Upper lobe of left lung (tissue), 6 donors: Measurements from ENCODE around the gene TSPAN17. TPM values are rescaled to one million over a fixed set of nuclear protein-coding genes. Genes with fewer than 3 reads are reported as not detected.

Source experiments
- ATAC-seq, 2 donors: fragments of 200-7000 bp; cut with Tn5 transposase; one replicate each; pipeline ENCODE4 v1.9.1; 2022; ENCODE audit warnings: mild to moderate bottlenecking in 2 of 2, moderate library complexity in 2 of 2; ENCODE audit not compliant: low FRiP score in 2 of 2
- DNase-seq, 2 donors: peaks; one replicate each; pipeline ENCODE4 v3.0.0-alpha.2; 2019 to 2020
- H3K27ac ChIP-seq, 4 donors: fragments of 200-600 bp; sonication (generic); one replicate each; pipeline ENCODE4 v1.5.1; 2016 to 2019
- H3K27me3 ChIP-seq, 4 donors: fragments of 200-600 bp; sonication (generic); one replicate each; pipeline ENCODE4 v1.5.1; 2017 to 2019
- H3K36me3 ChIP-seq, 4 donors: fragments of 200-600 bp; sonication (generic); one replicate each; pipeline ENCODE4 v1.5.1; 2016 to 2019
- H3K4me1 ChIP-seq, 4 donors: fragments of 200-600 bp; sonication (generic); one replicate each; pipeline ENCODE4 v1.5.1; 2018 to 2019
- H3K4me3 ChIP-seq, 4 donors: fragments of 200-600 bp; sonication (generic); one replicate each; pipeline ENCODE4 v1.5.1; 2017 to 2019; ENCODE audit warnings: mild to moderate bottlenecking in 2 of 4, moderate library complexity in 1 of 4
- H3K9me3 ChIP-seq, 4 donors: fragments of 200-600 bp; sonication (generic); one replicate each; pipeline ENCODE4 v1.5.1; 2018 to 2019
- CTCF ChIP-seq, 6 experiments: fragments of 450-650 bp in 4 of 6; fragments of 200-600 bp in 2 of 6; sonication (generic) in 2 of 6; IDR thresholded peaks; one replicate each; pipeline ENCODE4 v1.5.1; 2016 to 2019; ENCODE audit warnings: antibody characterized with exemption in 6 of 6
- EP300 ChIP-seq, 4 donors: sonication (generic); formaldehyde crosslinking; IDR thresholded peaks; one replicate each; pipeline ENCODE4 v1.5.1; 2017; ENCODE audit warnings: antibody characterized with exemption in 4 of 4, control low read depth in 2 of 4
- POLR2A ChIP-seq, 4 donors: fragments of 450-650 bp; IDR thresholded peaks; one replicate each; pipeline ENCODE4 v1.5.1; 2016 to 2017; ENCODE audit warnings: antibody characterized with exemption in 4 of 4, mild to moderate bottlenecking in 2 of 4
- POLR2AphosphoS5 ChIP-seq, 2 donors: sonication (generic); formaldehyde crosslinking; IDR thresholded peaks; one replicate each; pipeline ENCODE4 v1.5.1; 2017; ENCODE audit warnings: antibody characterized with exemption in 2 of 2
- WGBS, 2 donors: methylation state at CpG; one replicate each; pipeline ENCODE4 v1.1.5; 2017 to 2018; 5-methylcytosine and 5-hydroxymethylcytosine counted together
- total RNA-seq, 6 donors: library from RNA; depleted of rRNA in 4 of 6; stranded (reverse); fragments of >200 nt in 4 of 6; gene quantifications; one replicate each; pipeline versions ENCODE4 v1.1.0 to v1.2.1, GENCODE V29; 2016 to 2021
- donor health status: DM: no; HTN: no; CAD: no; lungs with moderate emphysema.
- donor health status: DM: no; HTN: yes; CAD: no; lungs with severe emphysema.

TSPAN17 gene
- total RNA-seq, 6 donors from 2014 or later = 20.1 to 36.8 (median 25.6) TPM

- H3K36me3 ChIP-seq = no peaks in the 10 kb centered on the region
- no peak overlapping the region for H3K27ac ChIP-seq
- no peak overlapping the region for H3K4me3 ChIP-seq
- no peaks in the 10 kb centered on the region for H3K4me1 ChIP-seq
- DNase-seq (no peak), ATAC-seq (no peak)
- no peak for TF ChIP-seq CTCF (IDR thresholded peaks at IDR 0.05)
- no peak for TF ChIP-seq POLR2AphosphoS5 (IDR thresholded peaks at IDR 0.05)
- no peak for TF ChIP-seq EP300 (IDR thresholded peaks at IDR 0.05)
- no peak for TF ChIP-seq POLR2A (IDR thresholded peaks at IDR 0.05)
- no peaks in the 10 kb centered on the region for H3K9me3 ChIP-seq
- 69 to 79% methylated on average over 4 of the region's 4 CpGs for WGBS, 2 donors
- H3K27me3 ChIP-seq = no peaks in the 10 kb centered on the region
Measured at GRCh38 chr5:176640616-176641015, 6.7 kb upstream of the TSPAN17 start.

- Histone ChIP-seq H3K4me3 (no peak overlapping the region), H3K27ac (no peak overlapping the region), H3K9me3 (no peaks in the 10 kb centered on the region), H3K27me3 (no peaks in the 10 kb centered on the region), H3K36me3 (no peaks in the 10 kb centered on the region), H3K4me1 (peaks cover 1 to 13% (median 6%) of the 10 kb centered on the region in 4 donors)
- TF ChIP-seq CTCF (IDR thresholded peaks at IDR 0.05) = no peak
- TF ChIP-seq POLR2AphosphoS5 (IDR thresholded peaks at IDR 0.05) = no peak
- TF ChIP-seq EP300 (IDR thresholded peaks at IDR 0.05) = no peak
- TF ChIP-seq POLR2A (IDR thresholded peaks at IDR 0.05) = no peak
- no peak for ATAC-seq
- WGBS, 2 donors = 58 to 71% methylated on average over 6 to 13 of the region's 15 CpGs
- no peak for DNase-seq
Measured at GRCh38 chr5:176642675-176643490, 4.4 kb upstream of the TSPAN17 start.

DNA sequence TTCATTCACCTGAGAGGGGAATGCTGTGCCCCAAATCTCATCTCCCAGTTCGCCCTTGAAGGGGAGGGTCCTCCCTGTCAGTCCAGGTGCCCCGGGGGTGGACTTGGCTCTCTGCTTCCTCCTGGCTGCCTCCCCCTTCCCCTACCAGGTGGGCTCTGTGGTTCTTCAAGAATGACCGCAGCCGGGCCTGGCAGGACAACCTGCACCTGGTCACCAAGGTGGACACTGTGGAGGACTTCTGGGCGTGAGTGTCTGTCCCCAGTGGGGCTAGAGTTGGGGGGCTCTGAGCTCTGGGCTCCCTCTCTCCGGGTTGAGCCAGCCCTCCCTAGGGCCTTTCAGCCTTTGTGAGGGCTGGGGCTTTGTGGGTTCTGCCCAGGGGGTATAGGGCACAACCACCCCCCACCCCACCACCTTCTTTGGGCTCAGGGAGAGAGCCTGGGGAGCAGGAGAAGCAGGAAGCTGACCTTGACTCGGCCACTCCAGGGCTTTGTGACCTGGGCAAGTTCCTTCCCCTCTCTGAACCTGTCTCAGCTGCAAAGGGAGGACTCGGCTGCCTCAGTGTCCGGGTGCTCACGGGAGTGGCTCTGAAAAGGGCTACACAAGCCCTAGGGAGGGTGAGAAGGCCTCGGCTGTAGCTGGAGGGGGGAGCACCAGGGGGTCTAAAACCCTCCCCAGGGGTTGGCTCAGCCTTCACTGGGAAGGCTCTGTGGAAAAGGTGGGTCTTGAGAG lies 3.6 kb upstream of the TSPAN17 start:
- Histone ChIP-seq H3K27me3 (peaks cover 0 to 2% (median 0%) of the 10 kb centered on the region in 4 donors), H3K4me1 (peaks cover 9 to 21% (median 14%) of the 10 kb centered on the region in 4 donors), H3K36me3 (no peaks in the 10 kb centered on the region), H3K9me3 (no peaks in the 10 kb centered on the region), H3K4me3 (no peak overlapping the region), H3K27ac (no peak overlapping the region)
- DNase-seq (no peak), ATAC-seq (no peak)
- no peak for TF ChIP-seq CTCF (IDR thresholded peaks at IDR 0.05)
- no peak for TF ChIP-seq POLR2AphosphoS5 (IDR thresholded peaks at IDR 0.05)
- TF ChIP-seq EP300 (IDR thresholded peaks at IDR 0.05) = no peak
- no peak for TF ChIP-seq POLR2A (IDR thresholded peaks at IDR 0.05)
- 83 to 88% methylated on average over 6 to 11 of the region's 11 CpGs for WGBS, 2 donors

GRCh38 chr5:176644294-176644693 lies 3.0 kb upstream of the TSPAN17 start:
- no peak for TF ChIP-seq POLR2AphosphoS5 (IDR thresholded peaks at IDR 0.05)
- TF ChIP-seq POLR2A (IDR thresholded peaks at IDR 0.05) = no peak
- TF ChIP-seq EP300 (IDR thresholded peaks at IDR 0.05) = no peak
- no peak for TF ChIP-seq CTCF (IDR thresholded peaks at IDR 0.05)
- Histone ChIP-seq H3K27me3 (peaks cover 0 to 2% (median 0%) of the 10 kb centered on the region in 4 donors), H3K4me1 (peaks cover 12 to 27% (median 18%) of the 10 kb centered on the region in 4 donors), H3K9me3 (no peaks in the 10 kb centered on the region), H3K27ac (no peak overlapping the region), H3K36me3 (no peaks in the 10 kb centered on the region), H3K4me3 (no peak overlapping the region)
- ATAC-seq = no peak
- no peak for DNase-seq
- 37 to 61% methylated on average over 2 to 9 of the region's 9 CpGs for WGBS, 2 donors
